Stimulated activated naive B cell treated with anti-CD40 and anti-IgM and Interleukin-4, amounts not matched to agents 10 μg/mL and 1 μg/mL and 100 μg/mL, for 72 hours (primary cell): ENCODE data around the gene AHI1.

Experiments
- ATAC-seq, 2 donors: fragments of 150-1000 bp; cut with Tn5 transposase; replicated peaks; 2 replicates each; pipeline ENCODE4 v1.10.0; 2021; ENCODE audit warnings: moderate library complexity in 1 of 2
- DNase-seq: peaks from one replicate; pipeline ENCODE4 v3.0.0; 2021
- H3K27ac Mint-ChIP-seq: one replicate; pipeline ENCODE4 v1.8.0; 2022; ENCODE audit warnings: mild to moderate bottlenecking, mixed read lengths
- H3K27me3 Mint-ChIP-seq, 2 donors: one replicate each; pipeline ENCODE4 v1.8.0; 2022; ENCODE audit warnings: mixed read lengths in 2 of 2
- H3K36me3 Mint-ChIP-seq, 2 donors: one replicate each; pipeline ENCODE4 v1.8.0; 2022; ENCODE audit warnings: mixed read lengths in 2 of 2, mild to moderate bottlenecking in 1 of 2
- H3K4me1 Mint-ChIP-seq, 2 donors: one replicate each; pipeline ENCODE4 v1.8.0; 2022; ENCODE audit warnings: mixed read lengths in 2 of 2, mild to moderate bottlenecking in 1 of 2
- H3K4me3 Mint-ChIP-seq, 2 donors: one replicate each; pipeline ENCODE4 v1.8.0; 2022; ENCODE audit warnings: mild to moderate bottlenecking in 2 of 2, mixed read lengths in 2 of 2, moderate library complexity in 1 of 2
- H3K9me3 Mint-ChIP-seq, 2 donors: one replicate each; pipeline ENCODE4 v1.8.0; 2022; ENCODE audit warnings: mixed read lengths in 2 of 2, mild to moderate bottlenecking in 1 of 2

Gene AHI1

DNA sequence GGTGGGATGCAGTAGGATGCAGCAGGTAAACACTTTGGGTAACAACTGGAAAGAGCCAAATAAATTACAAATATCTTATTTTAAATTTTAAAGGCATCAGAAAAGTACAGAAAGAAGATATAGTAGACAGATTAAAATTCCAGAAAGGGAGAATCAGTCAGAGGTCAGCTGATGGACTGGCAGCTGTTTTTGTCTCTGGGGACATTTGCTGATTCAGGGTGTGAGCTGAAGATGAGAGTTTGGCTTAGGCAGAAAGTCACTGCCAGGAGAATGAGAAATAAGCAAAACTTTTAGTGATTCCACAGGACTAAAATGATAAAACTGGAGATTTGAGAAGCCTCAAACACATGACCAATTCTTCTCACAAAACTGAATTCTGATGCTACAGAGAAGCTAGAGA lies 39.5 kb downstream of the AHI1 start:
- H3K4me1 Mint-ChIP-seq: peaks cover 0 to 2% of the 10 kb centered on the region in 2 donors
- no peak overlapping the region for H3K4me3 Mint-ChIP-seq
- H3K9me3 Mint-ChIP-seq: no peaks in the 10 kb centered on the region
- peaks cover 27 to 35% of the 10 kb centered on the region in 2 donors for H3K36me3 Mint-ChIP-seq
- DNase-seq: no peak
- no peak for ATAC-seq
- no peak overlapping the region for H3K27ac Mint-ChIP-seq
- no peaks in the 10 kb centered on the region for H3K27me3 Mint-ChIP-seq

DNA sequence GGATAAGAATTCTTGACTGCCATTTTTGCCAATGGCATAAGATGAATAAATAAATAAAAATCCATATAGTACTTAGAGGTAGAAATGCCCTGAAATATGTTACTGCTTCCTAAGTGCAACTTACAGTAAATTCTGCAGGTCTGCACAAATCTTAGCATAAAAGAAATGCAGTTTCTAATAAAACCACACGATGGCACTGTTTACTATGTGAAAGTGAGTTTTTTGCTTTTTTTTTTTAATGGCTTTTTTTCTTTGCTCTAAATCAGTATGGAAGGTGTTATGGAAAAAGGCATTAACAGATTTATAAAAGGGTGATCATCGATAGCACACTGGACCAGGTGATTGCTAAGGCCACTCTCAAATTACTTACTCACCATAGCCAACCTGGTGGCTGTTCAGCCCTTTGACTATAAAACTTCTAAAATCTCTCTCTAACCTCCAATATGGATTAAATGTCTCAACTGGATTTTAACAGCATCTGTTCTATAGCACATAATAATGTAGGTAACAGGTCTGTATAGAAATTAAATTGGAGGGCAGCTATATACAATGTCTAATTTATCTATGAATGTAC lies 45.8 kb downstream of the AHI1 start:
- peaks cover 11 to 15% of the 10 kb centered on the region in 2 donors for H3K36me3 Mint-ChIP-seq

DNA sequence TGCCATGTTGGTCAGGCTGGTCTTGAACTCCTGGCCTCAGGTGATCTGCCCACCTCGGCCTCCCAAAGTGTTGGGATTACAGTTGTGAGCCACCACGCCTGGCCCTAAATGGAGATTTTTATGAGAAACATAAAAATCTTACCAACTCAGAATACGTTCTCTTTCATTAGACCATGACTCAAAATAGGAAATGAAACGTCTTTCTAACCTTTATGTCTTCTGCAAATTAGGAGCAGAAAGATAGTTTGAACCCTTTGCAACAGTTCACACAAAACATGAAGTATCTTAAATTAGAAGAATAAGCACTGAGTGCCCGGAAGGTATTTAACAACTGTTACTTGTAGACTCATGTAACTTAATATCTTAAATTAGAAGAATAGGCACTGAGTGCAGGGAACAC lies 48.3 kb downstream of the AHI1 start:
- ATAC-seq: peak; percentile 79 to 89
- no peaks in the 10 kb centered on the region for H3K9me3 Mint-ChIP-seq
- H3K36me3 Mint-ChIP-seq: peaks cover 16 to 19% of the 10 kb centered on the region in 2 donors
- no peak for DNase-seq
- H3K4me1 Mint-ChIP-seq: peaks cover 8 to 18% of the 10 kb centered on the region in 2 donors
- H3K4me3 Mint-ChIP-seq: peak overlapping the region; percentile 17 to 53
- H3K27ac Mint-ChIP-seq: peak overlapping the region; percentile 67
- no peaks in the 10 kb centered on the region for H3K27me3 Mint-ChIP-seq

More for the DNA sequence above, 45.8 kb downstream of the AHI1 start:
- no peaks in the 10 kb centered on the region for H3K9me3 Mint-ChIP-seq
- no peak for DNase-seq
- peaks cover 8 to 18% of the 10 kb centered on the region in 2 donors for H3K4me1 Mint-ChIP-seq
- H3K27ac Mint-ChIP-seq: no peak overlapping the region
- H3K4me3 Mint-ChIP-seq: no peak overlapping the region
- no peaks in the 10 kb centered on the region for H3K27me3 Mint-ChIP-seq
- no peak for ATAC-seq

DNA sequence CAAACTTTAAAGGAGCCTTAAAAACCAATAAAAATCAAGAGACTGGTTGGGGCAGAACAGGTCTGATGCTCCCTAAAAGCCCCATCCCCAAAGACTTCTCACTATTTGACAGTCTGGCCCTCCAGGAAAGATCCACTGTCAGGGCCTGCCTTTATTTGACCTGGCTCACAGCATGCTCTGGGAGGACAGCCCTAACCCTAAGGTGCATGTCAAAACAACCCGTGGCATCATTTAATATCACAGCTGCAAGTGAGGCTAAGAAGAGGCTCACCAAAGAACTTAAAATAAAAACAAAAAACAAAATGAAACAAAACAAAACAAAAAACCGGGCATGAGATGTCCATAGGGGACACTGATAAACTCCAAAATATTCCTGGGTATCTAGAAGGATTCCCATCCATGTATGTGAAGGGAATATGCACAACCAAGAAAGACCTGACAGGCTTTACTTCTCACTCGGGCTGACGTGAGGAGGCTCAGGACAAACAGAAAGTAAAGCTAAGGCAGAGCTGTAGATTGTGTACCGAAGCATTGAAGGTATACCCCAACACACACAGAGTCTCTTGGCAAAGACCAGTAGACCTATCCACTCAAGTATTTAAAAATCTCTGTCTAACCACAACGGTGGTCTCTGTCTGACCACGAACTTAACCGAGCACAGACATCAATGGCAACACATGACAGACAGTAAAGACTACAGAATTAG lies 57.3 kb downstream of the AHI1 start:
- Mint-ChIP-seq H3K27ac (no peak overlapping the region), H3K4me1 (peaks cover 10 to 24% of the 10 kb centered on the region in 2 donors), H3K27me3 (no peaks in the 10 kb centered on the region), H3K4me3 (peak overlapping the region; percentile 61 to 76), H3K9me3 (no peaks in the 10 kb centered on the region), H3K36me3 (peaks cover 8% of the 10 kb centered on the region in 2 donors)
- ATAC-seq (peak; percentile 68 to 72), DNase-seq (no peak)

DNA sequence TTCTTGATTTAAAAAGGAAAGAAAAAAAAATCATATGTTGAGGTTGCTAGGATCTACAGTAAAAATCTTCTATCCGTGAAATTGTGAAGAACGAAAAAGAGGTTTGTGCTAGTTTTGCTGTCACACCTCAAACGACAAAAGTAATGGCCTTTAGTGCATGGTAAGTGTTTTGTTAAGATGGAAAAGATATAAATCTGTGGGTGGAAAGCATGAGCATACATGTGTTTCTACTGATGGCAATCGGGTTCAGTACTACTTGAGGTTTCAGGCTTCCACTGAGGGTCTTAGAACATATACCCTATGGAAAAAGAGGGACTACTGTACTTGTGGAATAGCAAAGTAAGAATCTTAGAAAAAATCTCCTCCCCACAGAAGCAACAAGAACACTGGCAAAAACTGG lies 58.0 kb downstream of the AHI1 start:
- H3K27ac Mint-ChIP-seq: no peak overlapping the region
- H3K36me3 Mint-ChIP-seq: peaks cover 10 to 11% of the 10 kb centered on the region in 2 donors
- peaks cover 10 to 24% of the 10 kb centered on the region in 2 donors for H3K4me1 Mint-ChIP-seq
- no peaks in the 10 kb centered on the region for H3K9me3 Mint-ChIP-seq
- ATAC-seq (no peak), DNase-seq (no peak)
- H3K4me3 Mint-ChIP-seq: peak overlapping the region in 1 of 2 donors; percentile 17
- H3K27me3 Mint-ChIP-seq: no peaks in the 10 kb centered on the region

DNA sequence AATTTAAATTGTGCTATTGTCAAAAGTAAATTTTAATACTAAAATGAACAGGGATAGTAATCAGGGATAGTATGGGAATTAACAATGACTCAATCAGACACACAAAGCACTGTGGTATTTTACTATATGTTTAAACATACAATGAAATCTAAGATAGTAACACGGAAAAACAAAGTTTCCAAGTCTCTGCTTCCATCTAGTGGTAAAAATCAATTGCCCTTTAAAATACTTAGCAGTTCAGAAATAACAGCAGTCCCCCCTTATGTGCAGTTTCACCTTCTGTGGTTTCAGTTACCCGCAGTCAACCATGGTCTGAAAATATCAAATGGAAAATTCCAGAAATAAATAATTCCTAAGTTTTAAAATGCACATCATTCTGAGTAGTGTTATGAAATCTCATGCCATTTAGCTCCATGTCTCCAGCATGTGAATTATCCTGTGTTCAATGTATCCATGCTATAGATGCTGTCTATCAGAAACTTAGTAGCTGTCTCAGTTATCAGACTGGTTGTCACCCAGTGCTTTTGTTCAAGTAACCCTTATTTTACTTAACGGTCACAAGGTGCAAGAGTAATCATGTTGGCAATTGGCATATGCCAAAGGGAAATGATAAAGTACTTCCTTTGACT lies 58.5 kb downstream of the AHI1 start:
- no peaks in the 10 kb centered on the region for H3K27me3 Mint-ChIP-seq
- H3K27ac Mint-ChIP-seq: no peak overlapping the region
- ATAC-seq (peak; percentile 61 to 75), DNase-seq (no peak)
- peak overlapping the region in 1 of 2 donors; percentile 17 for H3K4me3 Mint-ChIP-seq
- peaks cover 10 to 24% of the 10 kb centered on the region in 2 donors for H3K4me1 Mint-ChIP-seq
- H3K36me3 Mint-ChIP-seq: peaks cover 7 to 9% of the 10 kb centered on the region in 2 donors
- no peaks in the 10 kb centered on the region for H3K9me3 Mint-ChIP-seq

DNA sequence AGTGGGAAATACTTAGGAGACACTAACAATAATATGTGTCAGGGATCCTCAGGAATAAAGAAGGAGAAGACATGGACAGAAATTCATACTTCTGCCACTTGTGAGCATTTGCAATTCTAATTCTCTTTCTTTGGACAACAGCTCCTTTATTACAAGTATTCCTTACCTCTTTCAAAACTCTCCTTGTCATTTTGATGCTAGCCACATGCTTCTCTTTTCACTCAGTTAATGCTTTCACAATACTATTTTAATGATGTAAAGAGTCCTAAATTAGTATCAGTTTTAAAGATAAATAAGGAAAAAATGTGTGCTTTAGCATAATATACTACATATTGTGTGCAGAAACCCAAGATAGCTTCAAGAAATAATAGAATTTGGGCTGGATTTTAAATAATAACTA lies 62.5 kb downstream of the AHI1 start:
- Mint-ChIP-seq H3K9me3 (no peaks in the 10 kb centered on the region), H3K27ac (no peak overlapping the region), H3K36me3 (peaks cover 5 to 6% of the 10 kb centered on the region in 2 donors), H3K4me1 (peaks cover 5 to 11% of the 10 kb centered on the region in 2 donors), H3K27me3 (no peaks in the 10 kb centered on the region), H3K4me3 (no peak overlapping the region)
- ATAC-seq (no peak), DNase-seq (no peak)

DNA sequence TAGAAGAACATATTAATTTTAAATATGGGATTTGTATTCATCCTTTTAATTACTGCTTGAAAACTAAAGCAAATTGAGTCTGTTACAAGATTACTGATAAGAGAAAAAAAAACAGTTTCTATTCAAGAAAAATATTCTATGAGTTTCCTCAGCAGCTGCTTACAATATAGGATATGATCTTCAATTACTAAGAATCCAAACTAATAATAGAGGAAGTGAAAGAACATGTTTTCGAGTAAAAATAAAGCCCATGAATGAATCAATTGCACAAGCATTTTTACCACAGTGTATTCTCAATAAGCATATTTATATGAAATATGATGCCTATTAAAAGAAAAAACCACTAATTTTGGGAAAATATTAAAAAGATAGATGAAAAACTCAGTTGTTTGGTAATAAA lies 63.4 kb downstream of the AHI1 start:
- DNase-seq (no peak), ATAC-seq (peak; percentile 73 to 84)
- Mint-ChIP-seq H3K27ac (no peak overlapping the region), H3K4me1 (peaks cover 0 to 2% of the 10 kb centered on the region in 2 donors), H3K4me3 (no peak overlapping the region), H3K36me3 (peaks cover 5 to 6% of the 10 kb centered on the region in 2 donors), H3K27me3 (no peaks in the 10 kb centered on the region), H3K9me3 (no peaks in the 10 kb centered on the region)

DNA sequence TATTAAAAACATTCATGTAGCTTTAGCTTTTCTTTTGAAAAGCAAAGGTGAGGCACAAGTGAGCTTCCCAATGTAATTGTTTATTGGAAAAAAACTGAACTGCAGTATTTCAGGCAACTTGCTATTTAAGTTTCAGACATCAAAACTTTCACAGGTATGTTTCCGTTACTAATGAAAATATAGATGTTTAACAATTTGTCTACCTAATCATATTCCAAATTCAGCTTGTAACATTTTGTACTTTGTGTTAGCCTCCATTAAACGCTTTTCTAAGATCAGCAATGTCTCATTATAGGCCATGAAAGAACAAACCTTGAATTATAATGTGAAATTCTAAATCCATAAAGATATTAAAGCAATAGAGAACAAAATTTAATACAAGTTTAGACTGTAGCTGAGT lies 69.5 kb downstream of the AHI1 start:
- no peak for DNase-seq
- H3K4me1 Mint-ChIP-seq: peaks cover 2 to 4% of the 10 kb centered on the region in 2 donors
- H3K27me3 Mint-ChIP-seq: no peaks in the 10 kb centered on the region
- H3K27ac Mint-ChIP-seq: no peak overlapping the region
- H3K36me3 Mint-ChIP-seq: peaks cover 4 to 8% of the 10 kb centered on the region in 2 donors
- no peak for ATAC-seq
- no peaks in the 10 kb centered on the region for H3K9me3 Mint-ChIP-seq
- no peak overlapping the region for H3K4me3 Mint-ChIP-seq

DNA sequence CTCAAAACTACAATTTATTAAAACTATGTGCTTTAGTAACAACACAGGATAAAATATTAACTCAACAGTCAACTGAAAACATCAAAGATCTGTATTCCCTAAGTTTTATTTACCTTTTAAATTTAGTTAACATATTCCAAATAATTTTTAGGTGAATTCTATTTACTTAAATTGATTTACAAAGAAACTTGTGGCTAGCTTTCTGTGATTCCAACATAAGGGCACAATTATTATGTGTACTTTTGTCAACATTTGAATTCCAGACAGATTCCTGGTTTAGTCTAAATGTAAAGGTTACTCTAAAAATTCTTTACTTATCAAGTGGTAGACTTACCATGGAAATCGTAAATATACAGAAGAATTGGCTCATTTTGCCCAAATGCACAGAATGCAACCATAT lies 70.7 kb downstream of the AHI1 start:
- peaks cover 4 to 6% of the 10 kb centered on the region in 2 donors for H3K36me3 Mint-ChIP-seq
- H3K9me3 Mint-ChIP-seq: no peaks in the 10 kb centered on the region
- ATAC-seq (no peak), DNase-seq (no peak)
- H3K27ac Mint-ChIP-seq: no peak overlapping the region
- no peaks in the 10 kb centered on the region for H3K27me3 Mint-ChIP-seq
- H3K4me3 Mint-ChIP-seq: no peak overlapping the region
- H3K4me1 Mint-ChIP-seq: peaks cover 2 to 4% of the 10 kb centered on the region in 2 donors

DNA sequence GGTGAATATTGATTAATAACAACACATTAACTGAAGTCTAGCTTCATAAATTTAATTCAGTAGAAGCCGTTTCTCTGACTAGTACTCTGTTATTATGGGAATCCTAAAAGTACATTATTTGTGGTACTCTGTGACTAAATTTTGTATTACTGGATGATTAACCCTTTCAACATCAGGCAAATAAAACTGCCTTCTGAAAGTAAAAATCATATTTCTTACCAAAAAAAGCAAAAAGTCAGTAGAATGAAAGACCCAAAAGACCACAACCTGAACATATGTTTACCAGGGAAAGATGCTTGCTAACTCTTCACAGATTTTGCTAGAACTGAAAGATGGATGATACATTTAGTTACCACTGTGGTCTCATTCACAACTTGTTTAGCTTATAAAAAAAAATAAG lies 73.2 kb downstream of the AHI1 start:
- peaks cover 12 to 16% of the 10 kb centered on the region in 2 donors for H3K36me3 Mint-ChIP-seq
- H3K27me3 Mint-ChIP-seq: no peaks in the 10 kb centered on the region
- no peak for DNase-seq
- H3K27ac Mint-ChIP-seq: no peak overlapping the region
- no peak overlapping the region for H3K4me3 Mint-ChIP-seq
- no peak for ATAC-seq
- H3K9me3 Mint-ChIP-seq: no peaks in the 10 kb centered on the region
- peaks cover 2 to 4% of the 10 kb centered on the region in 2 donors for H3K4me1 Mint-ChIP-seq

DNA sequence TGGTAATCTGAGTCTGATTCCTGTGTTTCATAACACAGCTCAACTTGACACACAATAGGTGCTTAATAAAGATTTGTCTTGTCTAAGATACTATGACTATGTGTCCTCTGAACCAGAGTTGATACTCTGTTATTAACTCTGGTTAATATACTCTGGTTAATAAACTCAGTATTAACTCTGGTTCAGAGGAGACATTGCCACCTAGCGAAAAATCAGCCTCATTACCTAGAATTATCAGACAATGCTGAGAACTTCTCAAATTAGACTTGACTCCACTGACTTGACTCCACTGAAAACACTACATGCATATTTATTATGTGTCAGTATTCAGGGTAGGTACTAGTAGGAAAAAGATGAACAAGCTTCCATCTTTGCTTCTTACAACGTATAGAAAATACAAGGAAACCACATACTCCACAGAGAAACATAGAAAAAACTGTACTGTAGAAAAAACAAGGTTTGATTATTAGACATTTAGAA lies 73.9 kb downstream of the AHI1 start:
- Mint-ChIP-seq H3K27me3 (no peaks in the 10 kb centered on the region), H3K9me3 (no peaks in the 10 kb centered on the region), H3K27ac (no peak overlapping the region), H3K4me3 (no peak overlapping the region), H3K36me3 (peaks cover 11 to 16% of the 10 kb centered on the region in 2 donors), H3K4me1 (peaks cover 2 to 4% of the 10 kb centered on the region in 2 donors)
- ATAC-seq (peak; percentile 60 to 71), DNase-seq (no peak)

DNA sequence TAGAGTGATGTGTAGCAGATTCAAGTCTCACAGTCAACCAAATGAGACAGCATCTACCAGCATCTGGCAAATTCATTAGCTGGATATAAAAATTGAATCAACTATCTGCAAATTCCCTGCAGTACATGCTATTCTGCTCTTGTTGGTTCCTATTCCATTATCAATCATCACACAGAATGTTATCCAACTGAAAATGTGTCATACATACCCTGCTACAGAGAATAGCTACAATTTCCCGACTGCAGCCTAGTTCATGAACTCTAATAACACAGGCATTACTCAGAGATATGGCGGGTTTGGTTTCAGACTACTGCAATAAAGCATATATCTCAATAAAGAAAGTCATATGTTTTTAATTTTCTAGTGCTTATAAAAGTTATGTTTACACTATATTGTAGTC lies 78.4 kb downstream of the AHI1 start:
- Mint-ChIP-seq H3K27ac (no peak overlapping the region), H3K4me3 (no peak overlapping the region), H3K36me3 (peaks cover 8 to 17% of the 10 kb centered on the region in 2 donors), H3K4me1 (peaks cover 2 to 4% of the 10 kb centered on the region in 2 donors), H3K9me3 (no peaks in the 10 kb centered on the region), H3K27me3 (no peaks in the 10 kb centered on the region)
- no peak for ATAC-seq
- DNase-seq: no peak

DNA sequence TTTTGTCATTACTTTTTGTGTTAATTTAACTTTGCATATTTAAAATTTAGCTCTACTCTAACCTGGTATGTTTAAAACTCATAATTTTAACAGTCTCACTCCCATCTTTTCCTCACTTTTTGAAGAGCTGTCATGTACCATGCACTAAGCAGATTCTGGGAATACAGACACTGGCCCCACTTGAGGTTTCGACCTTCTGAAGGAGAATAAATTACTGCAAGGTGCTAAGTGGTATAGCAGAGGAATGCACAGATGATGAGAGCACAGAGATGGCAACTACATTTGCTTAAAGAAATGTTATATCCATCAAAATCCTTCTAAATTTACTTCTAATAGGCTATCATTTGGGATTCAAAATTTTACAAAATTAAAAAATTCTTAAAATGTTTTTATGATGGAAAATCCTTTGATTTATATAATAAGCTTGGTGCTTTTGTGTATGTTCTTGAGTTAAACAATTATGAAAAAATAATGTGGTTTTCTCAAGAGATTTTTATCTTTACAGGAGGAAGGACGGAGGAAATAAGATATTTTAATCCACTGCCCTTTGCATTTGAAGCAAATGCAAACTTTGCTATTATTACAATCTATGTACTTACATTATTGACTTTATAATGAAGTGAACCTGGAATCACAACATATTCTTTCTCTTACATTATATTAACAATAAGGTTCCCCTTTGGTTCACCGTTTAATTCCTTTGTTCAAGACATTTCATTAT lies 79.3 kb downstream of the AHI1 start:
- Mint-ChIP-seq H3K4me1 (no peaks in the 10 kb centered on the region), H3K36me3 (peaks cover 10 to 17% of the 10 kb centered on the region in 2 donors), H3K27ac (no peak overlapping the region), H3K9me3 (no peaks in the 10 kb centered on the region), H3K27me3 (no peaks in the 10 kb centered on the region), H3K4me3 (no peak overlapping the region)
- ATAC-seq (no peak), DNase-seq (no peak)
